HCT116 (cell line): ENCODE measurements around the gene LEKR1. TPM values are rescaled to one million over a fixed set of nuclear protein-coding genes. Genes with fewer than 3 reads are reported as not detected.

ENCODE experiments used
- ATAC-seq: fragments of 200-7000 bp; cut with Tn5 transposase; 2 replicates; pipeline ENCODE4 v1.9.1; 2020; ENCODE audit warnings: mild to moderate bottlenecking, moderate library complexity
- BruUV-seq: library from RNA; stranded (reverse); fragments of 400-500 nt; replicated peaks from 2 replicates; lab custom pipeline; 2021; lab: Mats Ljungman, UMichigan
- CTCF ChIA-PET: fragments of 300-600 bp; sonication (Branson Sonifier 250); formaldehyde crosslinking; loops from one replicate; lab custom pipeline; 2021; ENCODE audit warnings: antibody characterized with exemption; lab: Charles Lee
- POLR2A ChIA-PET: fragments of 300-600, 350-600 bp; sonication (Branson Sonifier 250); formaldehyde crosslinking; loops from one replicate; lab custom pipeline; 2021; ENCODE audit warnings: antibody characterized with exemption; lab: Charles Lee
- RAD21 ChIA-PET, 2 experiments: fragments of 300-600 bp; sonication (Branson Sonifier 250); formaldehyde crosslinking; loops; one replicate each; lab custom pipeline; 2023; ENCODE audit warnings: low total read pairs in 2 of 2; ENCODE audit not compliant: uncharacterized antibody in 2 of 2, unreplicated experiment in 2 of 2, low non-redundant PET in 1 of 2; lab: Charles Lee
- DNase-seq: peaks from one replicate; pipeline ENCODE4 v3.0.0-alpha.2; 2010; ENCODE audit warnings: low read depth, low spot score
- H2AFZ ChIP-seq: fragments of 200-600 bp; shearing (Covaris generic), sonication (generic); 2 replicates; pipeline ENCODE4 v1.6.1; 2017; ENCODE audit warnings: low read depth, mixed run types, mixed read lengths, antibody characterized with exemption, low read length; ENCODE audit not compliant: poor library complexity, severe bottlenecking
- H3K27ac ChIP-seq: 2 replicates; pipeline ENCODE4 v1.5.1; 2012; ENCODE audit warnings: low read depth, low read length
- H3K27me3 ChIP-seq: fragments of 200-600 bp; sonication (generic); 2 replicates; pipeline ENCODE4 v1.6.1; 2016; ENCODE audit warnings: mixed run types, low read length, mixed read lengths; ENCODE audit not compliant: insufficient read depth
- H3K36me3 ChIP-seq, 2 experiments: fragments of 200-500 bp in 1 of 2; fragments of 200-600 bp in 1 of 2; sonication (Bioruptor generic) in 1 of 2; sonication (generic) in 1 of 2; 2 replicates each; pipeline versions ENCODE4 v1.5.1 to v1.6.1; 2014 to 2016; ENCODE audit warnings: low read length in 2 of 2, inconsistent platforms in 1 of 2, mixed read lengths in 1 of 2, mixed run types in 1 of 2; ENCODE audit not compliant: insufficient read depth in 2 of 2, control insufficient read depth in 1 of 2
- H3K4me1 ChIP-seq, 2 experiments: fragments of 200-600 bp in 1 of 2; sonication (generic) in 1 of 2; 2 replicates each; pipeline versions ENCODE4 v1.5.1 to v1.6.1; 2012 to 2017; ENCODE audit warnings: low read length in 2 of 2, inconsistent platforms in 1 of 2, mild to moderate bottlenecking in 1 of 2, mixed read lengths in 1 of 2, mixed run types in 1 of 2, moderate library complexity in 1 of 2; ENCODE audit not compliant: insufficient read depth in 2 of 2, control insufficient read depth in 1 of 2
- H3K4me2 ChIP-seq: fragments of 200-600 bp; sonication (generic); 2 replicates; pipeline ENCODE4 v1.6.1; 2017; ENCODE audit warnings: mixed run types, low read length, mixed read lengths
- H3K4me3 ChIP-seq, 2 experiments: fragments of 200-600 bp in 1 of 2; sonication (generic) in 1 of 2; replicated peaks in 1 of 2; 2 replicates each; pipeline ENCODE4 v1.5.1; 2011 to 2016; ENCODE audit warnings: low read length in 2 of 2, control low read depth in 1 of 2, low read depth in 1 of 2, mild to moderate bottlenecking in 1 of 2, mixed read lengths in 1 of 2, mixed run types in 1 of 2
- H3K79me2 ChIP-seq: fragments of 200-600 bp; sonication (generic); 2 replicates; pipeline ENCODE4 v1.6.1; 2017; ENCODE audit warnings: mild to moderate bottlenecking, mixed run types, low read length, moderate library complexity, mixed read lengths; ENCODE audit not compliant: insufficient read depth
- H3K9ac ChIP-seq: fragments of 200-600 bp; sonication (generic); 2 replicates; pipeline ENCODE4 v1.6.1; 2016; ENCODE audit warnings: low read length, mixed read lengths
- H3K9me2 ChIP-seq: fragments of 200-600 bp; sonication (generic), shearing (Covaris generic); 2 replicates; pipeline ENCODE4 v1.6.1; 2017; ENCODE audit warnings: mixed run types, mild to moderate bottlenecking, moderate library complexity; ENCODE audit not compliant: insufficient read depth
- H3K9me3 ChIP-seq, 2 experiments: fragments of 200-500 bp in 1 of 2; fragments of 200-600 bp in 1 of 2; sonication (Bioruptor generic) in 1 of 2; sonication (generic) in 1 of 2; 2 replicates each; pipeline ENCODE4 v1.6.1; 2014 to 2017; ENCODE audit warnings: low read length in 2 of 2, mixed read lengths in 2 of 2, inconsistent platforms in 1 of 2, low read depth in 1 of 2, mild to moderate bottlenecking in 1 of 2, mixed run types in 1 of 2, moderate library complexity in 1 of 2; ENCODE audit not compliant: control insufficient read depth in 1 of 2, insufficient read depth in 1 of 2
- H4K20me1 ChIP-seq: fragments of 200-600 bp; sonication (generic), shearing (Covaris generic); 2 replicates; pipeline ENCODE4 v1.6.1; 2017; ENCODE audit warnings: mixed run types, mild to moderate bottlenecking, moderate library complexity; ENCODE audit not compliant: insufficient read depth
- CBX3 ChIP-seq: IDR thresholded peaks from 2 replicates; pipeline ENCODE4 v1.6.1; 2012; ENCODE audit warnings: low read depth
- EGR1 ChIP-seq: IDR thresholded peaks from 2 replicates; pipeline ENCODE4 v1.6.1; 2012; ENCODE audit warnings: low read depth
- EZH2 ChIP-seq: fragments of 200-600 bp; sonication (generic); IDR thresholded peaks from 2 replicates; pipeline ENCODE4 v1.6.1; 2017; ENCODE audit warnings: antibody characterized with exemption, mixed run types
- EZH2phosphoT487 ChIP-seq: fragments of 200-600 bp; IDR thresholded peaks from 2 replicates; pipeline ENCODE4 v1.6.1; 2018; ENCODE audit warnings: antibody characterized with exemption, borderline replicate concordance
- JUND ChIP-seq: IDR thresholded peaks from 2 replicates; pipeline ENCODE4 v1.6.1; 2012
- MAX ChIP-seq: IDR thresholded peaks from 2 replicates; pipeline ENCODE4 v1.6.1; 2012
- POLR2A ChIP-seq: IDR thresholded peaks from 2 replicates; pipeline ENCODE4 v1.7.0; 2011; ENCODE audit warnings: borderline replicate concordance; ENCODE audit not compliant: insufficient read depth, insufficient read length; ENCODE audit errors: extremely low read depth
- POLR2AphosphoS5 ChIP-seq: IDR thresholded peaks from 2 replicates; pipeline ENCODE4 v1.6.1; 2011; ENCODE audit warnings: mild to moderate bottlenecking, low read depth, low read length, moderate library complexity
- RAD21 ChIP-seq: IDR thresholded peaks from 2 replicates; pipeline ENCODE4 v1.6.1; 2012; ENCODE audit warnings: low read depth, mild to moderate bottlenecking
- REST ChIP-seq: IDR thresholded peaks from 2 replicates; pipeline ENCODE4 v1.6.1; 2012; ENCODE audit warnings: low read depth
- SIN3A ChIP-seq: IDR thresholded peaks from 2 replicates; pipeline ENCODE4 v1.6.1; 2012; ENCODE audit warnings: low read depth
- SP1 ChIP-seq: IDR thresholded peaks from 2 replicates; pipeline ENCODE4 v1.6.1; 2012; ENCODE audit warnings: low read depth
- SRF ChIP-seq: IDR thresholded peaks from 2 replicates; pipeline ENCODE4 v1.6.1; 2012; ENCODE audit warnings: low read depth
- TCF7L2 ChIP-seq: IDR thresholded peaks from 2 replicates; pipeline ENCODE4 v1.7.0; 2011; ENCODE audit warnings: borderline replicate concordance, inconsistent platforms; ENCODE audit not compliant: insufficient read depth, insufficient read length; ENCODE audit errors: extremely low read depth
- YY1 ChIP-seq: IDR thresholded peaks from 2 replicates; pipeline ENCODE4 v1.6.1; 2011; ENCODE audit warnings: low read length, low read depth, moderate library complexity, mild to moderate bottlenecking; ENCODE audit not compliant: insufficient replicate concordance; ENCODE audit errors: extremely low read depth
- ZBTB33 ChIP-seq: IDR thresholded peaks from 2 replicates; pipeline ENCODE4 v1.6.1; 2011; ENCODE audit warnings: mild to moderate bottlenecking, low read length, moderate library complexity; ENCODE audit not compliant: insufficient replicate concordance; ENCODE audit errors: extremely low read depth
- ZFX ChIP-seq: fragments of 450-650 bp; IDR thresholded peaks from 2 replicates; pipeline ENCODE4 v1.6.1; 2017
- intact Hi-C: fragments of 100-400 bp; cut with micrococcal nuclease; formaldehyde crosslinking; loops from 2 replicates; pipeline ENCODE4 v1.10.0; 2022
- total RNA-seq: library from RNA; stranded (reverse); gene quantifications from one replicate; pipeline ENCODE4 v1.2.1, GENCODE V29; 2021; ENCODE audit not compliant: unreplicated experiment

Gene LEKR1
- total RNA-seq, 1 experiment from 2014 or later: 2.1 TPM

DNA sequence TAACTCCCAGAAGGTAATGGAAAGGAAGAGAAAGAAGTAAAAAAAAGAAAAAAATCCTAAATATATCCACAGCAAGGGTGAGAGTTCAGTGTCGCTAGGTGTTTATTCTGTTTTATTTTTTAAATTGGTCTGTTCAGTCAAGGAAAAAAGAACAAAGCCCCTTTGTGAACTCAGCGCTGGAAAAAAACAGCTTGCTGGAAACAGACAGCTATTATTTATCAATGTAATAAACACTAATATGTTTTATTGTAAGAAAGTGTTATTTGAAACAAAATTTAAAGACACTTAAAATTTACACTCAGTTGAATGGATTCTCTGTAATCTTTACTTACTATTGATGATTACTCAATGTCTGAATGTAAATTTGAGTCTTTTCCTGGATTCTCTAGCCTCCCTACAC is 32.3 kb upstream of the LEKR1 start (continued):
- TF ChIP-seq TCF7L2 (no peak), YY1 (no peak), MAX (no peak), ZBTB33 (no peak), JUND (no peak), REST (no peak), POLR2A (no peak)

- ChIA-PET CTCF (no interaction called here), RAD21 (no interaction called here), POLR2A (no interaction called here)
- Histone ChIP-seq H3K9me2 (no peaks in the 10 kb centered on the region), H3K79me2 (no peaks in the 10 kb centered on the region), H3K4me3 (no peak overlapping the region), H3K4me2 (no peak overlapping the region), H3K9me3 (no peaks in the 10 kb centered on the region), H3K27ac (no peak overlapping the region), H3K9ac (no peak overlapping the region), H3K27me3 (no peaks in the 10 kb centered on the region), H4K20me1 (no peaks in the 10 kb centered on the region), H3K4me1 (peaks cover 0 to 21% of the 10 kb centered on the region in 2 experiments; a peak in 2 of 4 replicates), H2AFZ (no peak overlapping the region), H3K36me3 (peaks cover 0 to 9% of the 10 kb centered on the region in 2 experiments; a peak in 1 of 4 replicates)
- TF ChIP-seq EZH2 (no peak), EGR1 (no peak), RAD21 (no peak), ZFX (no peak), POLR2AphosphoS5 (no peak), REST (no peak), MAX (no peak), SP1 (no peak), JUND (no peak), SIN3A (no peak), EZH2phosphoT487 (no peak), CBX3 (no peak), SRF (no peak)
- DNase-seq (no peak), ATAC-seq (no peak)
- intact Hi-C loops: no loop called here
- no TSS peak for BruUV-seq
Observed at GRCh38 chr3:156795890-156796481, 30.2 kb upstream of the LEKR1 start.
